Measurements from ENCODE around the gene SCARB1. TPM values are rescaled to one million over a fixed set of nuclear protein-coding genes. Genes with fewer than 3 reads are reported as not detected.
A peak's percentile ranks its signal among the peaks of the same experiment; 100 is the strongest.
"Not testable (repeated sequence)": the region's sequence is repeated elsewhere in the genome, so short reads cannot be mapped to it uniquely, and the experiment has no call there.

The SCARB1 gene
- polyA plus RNA-seq (ENCODE audit: low read depth in 6 of 6), result 10 to 100 TPM in 4 of 6 donors, 1 to 10 TPM in 2; 4.1 to 20.8 (median 12.1) TPM

DNA sequence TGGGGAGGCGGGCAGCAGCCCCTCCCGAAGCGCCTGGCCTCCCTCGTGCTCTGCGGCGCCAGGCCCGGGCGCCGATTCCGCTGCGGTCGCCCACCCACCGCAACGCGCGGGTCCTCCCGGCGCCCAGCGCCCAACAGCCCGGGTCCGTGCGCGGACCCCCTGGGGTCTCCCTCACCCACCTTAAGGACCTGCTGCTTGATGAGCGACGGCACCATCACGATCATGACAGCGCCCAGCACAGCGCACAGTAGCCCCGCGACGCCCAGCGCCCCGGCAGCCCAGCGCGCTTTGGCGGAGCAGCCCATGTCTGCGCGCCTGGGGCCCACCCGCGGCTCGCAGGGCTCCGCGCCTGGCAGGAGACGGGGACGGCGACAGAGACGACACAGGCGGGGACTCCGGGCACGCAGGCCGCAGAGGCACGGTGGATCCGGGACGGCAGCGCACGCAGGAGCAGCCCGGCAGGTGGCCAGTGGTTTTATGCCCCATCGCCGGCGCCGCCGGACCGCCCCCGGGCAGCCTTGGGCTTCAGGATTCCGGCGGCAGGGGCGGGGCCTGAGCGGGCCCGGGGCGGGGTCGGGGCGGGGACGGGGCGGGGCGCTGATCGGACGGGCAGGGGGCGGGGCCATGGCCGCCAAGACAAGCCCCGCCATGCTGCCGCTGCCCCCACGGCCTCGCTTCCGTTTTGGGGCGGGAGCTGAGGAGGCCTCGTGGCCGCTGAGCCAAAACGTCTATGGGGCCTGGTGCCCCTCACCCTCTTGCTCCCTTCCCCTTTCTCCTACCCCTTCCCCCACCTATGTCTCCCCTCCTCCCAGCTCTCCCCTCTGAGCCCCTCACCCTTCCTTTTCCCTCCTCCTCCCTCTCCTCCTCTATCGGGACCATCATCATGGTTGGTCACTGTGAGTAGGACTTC lies at the start of gene SCARB1:
TSS of gene SCARB1 (minus strand) at position 449 of the 910 bp plus-strand sequence. CDS start at position 305, 144 bp downstream.
- ATAC-seq (ENCODE audit: low read depth in 2 of 2) (peak; percentile 81 to 83), DNase-seq (peak; percentile 79)
- peaks cover 40 to 47% (median 41%) of the 10 kb centered on the region in 3 donors for H3K4me1 Mint-ChIP-seq
- no peaks in the 10 kb centered on the region for H3K36me3 Mint-ChIP-seq
- no peaks in the 10 kb centered on the region for H3K27me3 Mint-ChIP-seq
- no peaks in the 10 kb centered on the region for H3K9me3 Mint-ChIP-seq
- H3K27ac Mint-ChIP-seq, result peak within 1 kb of the TSS; percentile 80 to 95 (median 90)
- peak within 1 kb of the TSS; percentile 77 to 94 (median 86) for H3K4me3 Mint-ChIP-seq

GRCh38 chr12:124912529-124913287 lies 49.0 kb upstream of the SCARB1 start:
- Mint-ChIP-seq H3K27ac (peak overlapping the region in 3 of 6 donors; percentile 100), H3K36me3 (peaks cover 27 to 29% of the 10 kb centered on the region in 2 donors)

DNA sequence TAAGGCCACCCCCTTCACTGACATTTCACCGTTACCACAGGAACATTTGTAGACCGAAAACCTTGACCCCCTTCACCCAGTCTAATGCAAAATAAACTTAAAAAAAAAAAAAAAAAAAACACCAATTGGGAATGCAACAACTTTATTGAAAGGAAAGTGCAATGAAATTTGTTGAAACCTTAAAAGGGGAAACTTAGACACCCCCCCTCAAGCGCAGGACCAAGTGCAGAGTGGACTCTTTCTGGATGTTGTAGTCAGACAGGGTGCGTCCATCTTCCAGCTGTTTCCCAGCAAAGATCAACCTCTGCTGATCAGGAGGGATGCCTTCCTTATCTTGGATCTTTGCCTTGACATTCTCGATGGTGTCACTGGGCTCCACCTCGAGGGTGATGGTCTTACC lies 47.9 kb upstream of the SCARB1 start:
- DNase-seq; ATAC-seq (ENCODE audit: low read depth in 2 of 2): not testable (repeated sequence)
- peaks cover 27 to 29% of the 10 kb centered on the region in 2 donors for H3K36me3 Mint-ChIP-seq
- peaks cover 0 to 10% (median 3%) of the 10 kb centered on the region in 3 donors for H3K27me3 Mint-ChIP-seq
- H3K27ac Mint-ChIP-seq, result peak overlapping the region in 5 of 6 donors; percentile 31 to 71 (median 46)
- H3K9me3 Mint-ChIP-seq, result peaks cover 0 to 10% (median 2%) of the 10 kb centered on the region in 7 donors
- H3K4me1 Mint-ChIP-seq, result peaks cover 43 to 62% (median 48%) of the 10 kb centered on the region in 3 donors
- H3K4me3 Mint-ChIP-seq, result peak overlapping the region in 6 of 8 donors; percentile 29 to 69 (median 62)

More at GRCh38 chr12:124912529-124913287, 49.0 kb upstream of the SCARB1 start:
- peak overlapping the region; percentile 97 to 100 (median 100) for H3K4me3 Mint-ChIP-seq
- not testable (repeated sequence) for ATAC-seq (ENCODE audit: low read depth in 2 of 2); DNase-seq
- peaks cover 0 to 10% (median 2%) of the 10 kb centered on the region in 7 donors for H3K9me3 Mint-ChIP-seq
- H3K27me3 Mint-ChIP-seq, result peaks cover 0 to 10% (median 3%) of the 10 kb centered on the region in 3 donors
- H3K4me1 Mint-ChIP-seq, result peaks cover 52 to 70% (median 58%) of the 10 kb centered on the region in 3 donors

DNA sequence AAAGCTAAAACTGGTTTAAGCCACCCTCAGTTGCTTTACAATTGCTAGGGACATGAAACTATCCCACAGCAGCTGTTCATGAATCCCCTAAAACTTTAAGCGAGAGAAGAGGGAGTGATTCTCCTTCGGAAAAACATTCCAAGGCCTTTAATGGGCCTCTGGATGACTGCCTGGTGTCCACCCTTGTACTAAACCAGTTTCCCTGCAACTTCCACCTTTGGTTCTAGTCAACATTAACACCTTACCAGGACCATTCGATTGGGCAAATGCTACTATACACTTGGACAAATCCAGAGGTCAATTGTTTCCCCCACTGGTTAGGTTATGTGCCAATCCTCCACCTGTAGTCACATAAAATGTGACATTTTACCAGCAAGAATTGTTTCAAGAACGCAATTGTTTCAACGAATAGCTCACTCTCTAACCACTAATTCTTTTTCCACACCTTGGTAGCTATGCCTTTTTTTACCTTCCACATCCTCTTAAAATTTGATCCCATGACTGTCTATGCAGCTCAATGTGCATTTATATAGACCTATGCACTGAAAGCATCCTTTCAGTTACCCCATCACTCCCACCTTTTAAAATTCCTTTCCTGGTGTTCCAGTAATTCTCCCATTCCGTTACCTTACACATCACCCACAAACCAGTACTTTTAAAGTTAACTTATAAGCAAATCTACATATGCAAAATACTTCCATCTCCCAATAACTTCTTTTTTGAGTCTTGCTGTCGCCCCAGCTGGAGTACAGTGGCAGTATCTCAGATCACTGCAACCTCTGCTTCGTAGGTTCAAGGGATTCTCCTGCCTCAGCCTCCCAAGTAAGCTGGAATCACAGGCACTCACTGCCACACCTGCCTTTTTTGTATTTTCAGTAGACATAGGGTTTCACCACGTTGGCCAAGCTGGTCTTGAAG lies 47.2 kb upstream of the SCARB1 start:
- DNase-seq, result no peak
- Mint-ChIP-seq H3K9me3 (peaks cover 0 to 10% (median 2%) of the 10 kb centered on the region in 7 donors), H3K27ac (peak overlapping the region; percentile 31 to 84 (median 68)), H3K4me3 (peak overlapping the region in 5 of 8 donors; percentile 49 to 69 (median 65)), H3K27me3 (peaks cover 0 to 10% (median 3%) of the 10 kb centered on the region in 3 donors), H3K36me3 (peaks cover 27 to 29% of the 10 kb centered on the region in 2 donors), H3K4me1 (peaks cover 40 to 59% (median 47%) of the 10 kb centered on the region in 3 donors)
- ATAC-seq (ENCODE audit: low read depth in 2 of 2), result no peak

GRCh38 chr12:124909831-124910560 lies 46.3 kb upstream of the SCARB1 start:
- no peak for ATAC-seq (ENCODE audit: low read depth in 2 of 2)
- Mint-ChIP-seq H3K4me3 (peak overlapping the region in 2 of 8 donors; percentile 28 to 65), H3K27me3 (peaks cover 0 to 10% (median 3%) of the 10 kb centered on the region in 3 donors), H3K4me1 (peaks cover 34 to 54% (median 47%) of the 10 kb centered on the region in 3 donors), H3K9me3 (peaks cover 0 to 10% (median 2%) of the 10 kb centered on the region in 7 donors), H3K27ac (peak overlapping the region in 4 of 6 donors; percentile 12 to 71 (median 68)), H3K36me3 (peaks cover 27 to 29% of the 10 kb centered on the region in 2 donors)
- DNase-seq, result no peak

GRCh38 chr12:124906606-124907261 lies 43.1 kb upstream of the SCARB1 start:
- H3K27ac Mint-ChIP-seq, result peak overlapping the region in 1 of 6 donors; percentile 38
- H3K27me3 Mint-ChIP-seq, result no peaks in the 10 kb centered on the region
- peak; percentile 85 for DNase-seq
- H3K36me3 Mint-ChIP-seq, result peaks cover 6 to 9% of the 10 kb centered on the region in 2 donors
- no peak overlapping the region for H3K4me3 Mint-ChIP-seq
- H3K4me1 Mint-ChIP-seq, result peaks cover 27 to 33% (median 27%) of the 10 kb centered on the region in 3 donors
- ATAC-seq (ENCODE audit: low read depth in 2 of 2), result peak; percentile 82 to 90
- H3K9me3 Mint-ChIP-seq, result no peaks in the 10 kb centered on the region

DNA sequence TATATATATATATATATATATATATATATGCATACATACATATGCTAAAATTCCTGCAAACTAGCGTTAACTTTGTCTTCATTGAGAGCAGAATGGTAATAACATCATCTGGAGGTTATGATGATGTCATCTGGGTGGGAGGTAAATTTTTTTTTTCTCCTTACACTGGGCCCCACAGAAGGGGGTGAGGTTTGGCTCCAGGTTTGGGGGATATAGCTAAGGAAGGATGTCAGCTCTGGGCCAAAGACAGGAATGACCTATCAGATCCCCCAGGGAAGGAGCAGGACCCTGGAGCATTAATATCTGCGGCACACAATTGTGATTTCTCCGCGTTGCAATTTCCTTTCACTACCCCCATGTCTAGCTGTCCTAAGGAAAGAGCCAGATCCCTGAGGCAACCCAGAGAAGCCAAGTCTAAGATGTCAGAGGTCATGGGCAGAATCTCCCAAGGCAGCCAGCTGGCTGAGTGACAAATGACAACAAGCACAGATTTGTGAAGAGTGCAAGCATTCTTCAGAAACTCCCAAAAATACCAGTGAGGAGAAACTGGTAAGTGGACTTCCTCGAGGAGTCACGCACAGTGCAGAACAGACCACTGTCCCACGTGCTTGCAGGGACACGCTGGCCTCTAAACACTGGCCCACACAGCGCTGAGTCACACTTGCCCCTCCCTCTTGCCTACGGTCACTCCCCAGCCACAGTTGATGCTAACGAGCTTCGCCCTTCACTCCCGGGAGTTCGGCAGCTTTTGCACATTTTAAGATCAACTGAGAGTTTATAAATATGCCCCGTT lies 40.8 kb upstream of the SCARB1 start:
- no peaks in the 10 kb centered on the region for H3K36me3 Mint-ChIP-seq
- no peaks in the 10 kb centered on the region for H3K27me3 Mint-ChIP-seq
- H3K27ac Mint-ChIP-seq, result no peak overlapping the region
- H3K4me3 Mint-ChIP-seq, result peak overlapping the region in 1 of 8 donors; percentile 9
- H3K4me1 Mint-ChIP-seq, result peaks cover 7 to 34% (median 7%) of the 10 kb centered on the region in 3 donors
- ATAC-seq (ENCODE audit: low read depth in 2 of 2) (no peak), DNase-seq (no peak)
- H3K9me3 Mint-ChIP-seq, result no peaks in the 10 kb centered on the region

GRCh38 chr12:124902916-124903315 lies 39.3 kb upstream of the SCARB1 start:
- ATAC-seq (ENCODE audit: low read depth in 2 of 2) (no peak), DNase-seq (no peak)
- peaks cover 17 to 45% (median 19%) of the 10 kb centered on the region in 3 donors for H3K4me1 Mint-ChIP-seq
- peak overlapping the region in 2 of 8 donors; percentile 47 to 66 for H3K4me3 Mint-ChIP-seq
- H3K27ac Mint-ChIP-seq, result peak overlapping the region in 1 of 6 donors; percentile 64
- H3K36me3 Mint-ChIP-seq, result no peaks in the 10 kb centered on the region
- no peaks in the 10 kb centered on the region for H3K27me3 Mint-ChIP-seq
- peaks cover 0 to 1% (median 0%) of the 10 kb centered on the region in 7 donors for H3K9me3 Mint-ChIP-seq

GRCh38 chr12:124901003-124901402 lies 37.3 kb upstream of the SCARB1 start:
- no peaks in the 10 kb centered on the region for H3K27me3 Mint-ChIP-seq
- DNase-seq (no peak), ATAC-seq (ENCODE audit: low read depth in 2 of 2) (no peak)
- H3K4me3 Mint-ChIP-seq, result peak overlapping the region in 2 of 8 donors; percentile 10 to 82
- H3K9me3 Mint-ChIP-seq, result peaks cover 0 to 1% (median 0%) of the 10 kb centered on the region in 7 donors
- peaks cover 16 to 42% (median 19%) of the 10 kb centered on the region in 3 donors for H3K4me1 Mint-ChIP-seq
- peak overlapping the region in 1 of 6 donors; percentile 10 for H3K27ac Mint-ChIP-seq
- no peaks in the 10 kb centered on the region for H3K36me3 Mint-ChIP-seq

DNA sequence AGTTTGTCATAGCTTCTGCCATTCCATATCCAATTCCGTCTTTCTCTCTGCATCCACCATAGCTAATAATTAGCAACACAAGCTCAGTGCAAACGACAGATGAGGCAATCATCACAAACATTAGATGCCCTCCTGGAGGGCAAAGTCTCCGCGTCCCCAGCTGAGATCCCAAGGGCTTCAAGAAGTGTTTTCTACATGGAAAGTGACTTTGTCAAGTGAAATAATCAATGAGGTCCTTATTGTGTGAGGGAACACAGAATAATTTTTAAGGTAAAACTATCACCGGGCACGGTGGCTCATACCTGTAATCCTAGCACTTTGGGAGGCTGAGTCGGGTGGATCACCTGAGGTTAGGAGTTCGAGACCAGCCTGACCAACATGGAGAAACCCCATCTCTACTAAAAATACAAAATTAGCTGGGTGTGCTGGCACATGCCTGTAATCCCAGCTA lies 36.7 kb upstream of the SCARB1 start:
- DNase-seq; H3K9me3 Mint-ChIP-seq; ATAC-seq (ENCODE audit: low read depth in 2 of 2); H3K27me3 Mint-ChIP-seq; H3K27ac Mint-ChIP-seq; H3K36me3 Mint-ChIP-seq: not testable (repeated sequence)
- H3K4me3 Mint-ChIP-seq, result peak overlapping the region in 1 of 8 donors; percentile 8
- peaks cover 16 to 42% (median 19%) of the 10 kb centered on the region in 3 donors for H3K4me1 Mint-ChIP-seq

Measured in naive B cell (primary cell).